Measurements from ENCODE around the gene CDC14B. TPM values are rescaled to one million over a fixed set of nuclear protein-coding genes. Genes with fewer than 3 reads are reported as not detected.

CDC14B gene
- polyA plus RNA-seq, 1 donor: 18.7 TPM

GRCh38 chr9:96540106-96540505 is 79.5 kb downstream of the CDC14B start:
- Histone ChIP-seq H3K4me3 (ENCODE audit: low read length) (no peak overlapping the region), H3K9me3 (ENCODE audit: control insufficient read depth, low read depth, low read length) (no peaks in the 10 kb centered on the region), H3K27ac (ENCODE audit: low read length) (no peak overlapping the region), H3K36me3 (ENCODE audit: control insufficient read depth, insufficient read depth, low read length) (peaks cover 2% of the 10 kb centered on the region), H3K4me1 (ENCODE audit: control insufficient read depth, insufficient read depth, low read length) (no peaks in the 10 kb centered on the region), H3K27me3 (ENCODE audit: control insufficient read depth, insufficient read depth, low read length) (no peaks in the 10 kb centered on the region)
- DNase-seq: no peak
- WGBS (ENCODE audit: insufficient coverage, low lambda C conversion rate): no CpG with 5 or more reads among the region's 3 CpGs

- Histone ChIP-seq H3K36me3 (ENCODE audit: control insufficient read depth, insufficient read depth, low read length) (peaks cover 5% of the 10 kb centered on the region), H3K9me3 (ENCODE audit: control insufficient read depth, low read depth, low read length) (peaks cover 9% of the 10 kb centered on the region), H3K27ac (ENCODE audit: low read length) (no peak overlapping the region), H3K27me3 (ENCODE audit: control insufficient read depth, insufficient read depth, low read length) (no peaks in the 10 kb centered on the region), H3K4me3 (ENCODE audit: low read length) (no peak overlapping the region), H3K4me1 (ENCODE audit: control insufficient read depth, insufficient read depth, low read length) (no peaks in the 10 kb centered on the region)
- DNase-seq: no peak
Observed at GRCh38 chr9:96532173-96532572, 87.5 kb downstream of the CDC14B start.

GRCh38 chr9:96524764-96525163 is 94.9 kb downstream of the CDC14B start:
- WGBS (ENCODE audit: insufficient coverage, low lambda C conversion rate): no CpG with 5 or more reads among the region's 2 CpGs
- Histone ChIP-seq H3K36me3 (ENCODE audit: control insufficient read depth, insufficient read depth, low read length) (peaks cover 12% of the 10 kb centered on the region), H3K27ac (ENCODE audit: low read length) (no peak overlapping the region), H3K9me3 (ENCODE audit: control insufficient read depth, low read depth, low read length) (no peaks in the 10 kb centered on the region), H3K4me3 (ENCODE audit: low read length) (no peak overlapping the region), H3K27me3 (ENCODE audit: control insufficient read depth, insufficient read depth, low read length) (no peaks in the 10 kb centered on the region), H3K4me1 (ENCODE audit: control insufficient read depth, insufficient read depth, low read length) (no peaks in the 10 kb centered on the region)
- no peak for DNase-seq

GRCh38 chr9:96524045-96524444 is 95.6 kb downstream of the CDC14B start:
- Histone ChIP-seq H3K4me3 (ENCODE audit: low read length) (no peak overlapping the region), H3K27ac (ENCODE audit: low read length) (no peak overlapping the region), H3K27me3 (ENCODE audit: control insufficient read depth, insufficient read depth, low read length) (no peaks in the 10 kb centered on the region), H3K9me3 (ENCODE audit: control insufficient read depth, low read depth, low read length) (no peaks in the 10 kb centered on the region), H3K4me1 (ENCODE audit: control insufficient read depth, insufficient read depth, low read length) (no peaks in the 10 kb centered on the region), H3K36me3 (ENCODE audit: control insufficient read depth, insufficient read depth, low read length) (peaks cover 12% of the 10 kb centered on the region)
- WGBS (ENCODE audit: insufficient coverage, low lambda C conversion rate): 71% methylated on average over 1 of the region's 7 CpGs
- no peak for DNase-seq

- Histone ChIP-seq H3K4me1 (ENCODE audit: control insufficient read depth, insufficient read depth, low read length) (no peaks in the 10 kb centered on the region), H3K9me3 (ENCODE audit: control insufficient read depth, low read depth, low read length) (no peaks in the 10 kb centered on the region), H3K4me3 (ENCODE audit: low read length) (no peak overlapping the region), H3K36me3 (ENCODE audit: control insufficient read depth, insufficient read depth, low read length) (peaks cover 12% of the 10 kb centered on the region), H3K27me3 (ENCODE audit: control insufficient read depth, insufficient read depth, low read length) (no peaks in the 10 kb centered on the region), H3K27ac (ENCODE audit: low read length) (no peak overlapping the region)
- no CpG with 5 or more reads among the region's 7 CpGs for WGBS (ENCODE audit: insufficient coverage, low lambda C conversion rate)
- DNase-seq: no peak
Observed at GRCh38 chr9:96523374-96523773, 96.3 kb downstream of the CDC14B start.

GRCh38 chr9:96522366-96522765 is 97.3 kb downstream of the CDC14B start:
- Histone ChIP-seq H3K27me3 (ENCODE audit: control insufficient read depth, insufficient read depth, low read length) (no peaks in the 10 kb centered on the region), H3K4me1 (ENCODE audit: control insufficient read depth, insufficient read depth, low read length) (no peaks in the 10 kb centered on the region), H3K4me3 (ENCODE audit: low read length) (no peak overlapping the region), H3K9me3 (ENCODE audit: control insufficient read depth, low read depth, low read length) (no peaks in the 10 kb centered on the region), H3K27ac (ENCODE audit: low read length) (no peak overlapping the region), H3K36me3 (ENCODE audit: control insufficient read depth, insufficient read depth, low read length) (peaks cover 12% of the 10 kb centered on the region)
- no peak for DNase-seq
- 90% methylated on average over 2 of the region's 4 CpGs for WGBS (ENCODE audit: insufficient coverage, low lambda C conversion rate)

GRCh38 chr9:96519787-96520186 is 99.9 kb downstream of the CDC14B start:
- no peak for DNase-seq
- Histone ChIP-seq H3K9me3 (ENCODE audit: control insufficient read depth, low read depth, low read length) (no peaks in the 10 kb centered on the region), H3K27ac (ENCODE audit: low read length) (no peak overlapping the region), H3K27me3 (ENCODE audit: control insufficient read depth, insufficient read depth, low read length) (no peaks in the 10 kb centered on the region), H3K4me3 (ENCODE audit: low read length) (no peak overlapping the region), H3K36me3 (ENCODE audit: control insufficient read depth, insufficient read depth, low read length) (peaks cover 12% of the 10 kb centered on the region), H3K4me1 (ENCODE audit: control insufficient read depth, insufficient read depth, low read length) (no peaks in the 10 kb centered on the region)
- WGBS (ENCODE audit: insufficient coverage, low lambda C conversion rate): 80% methylated on average over 1 of the region's 2 CpGs

GRCh38 chr9:96519095-96519494 is 100.5 kb downstream of the CDC14B start:
- H3K4me1 ChIP-seq (ENCODE audit: control insufficient read depth, insufficient read depth, low read length): no peaks in the 10 kb centered on the region
- peaks cover 14% of the 10 kb centered on the region for H3K36me3 ChIP-seq (ENCODE audit: control insufficient read depth, insufficient read depth, low read length)
- no peaks in the 10 kb centered on the region for H3K27me3 ChIP-seq (ENCODE audit: control insufficient read depth, insufficient read depth, low read length)
- no peaks in the 10 kb centered on the region for H3K9me3 ChIP-seq (ENCODE audit: control insufficient read depth, low read depth, low read length)
- WGBS (ENCODE audit: insufficient coverage, low lambda C conversion rate): no CpG with 5 or more reads among the region's 7 CpGs
- no peak overlapping the region for H3K4me3 ChIP-seq (ENCODE audit: low read length)
- DNase-seq: no peak
- no peak overlapping the region for H3K27ac ChIP-seq (ENCODE audit: low read length)

- H3K9me3 ChIP-seq (ENCODE audit: control insufficient read depth, low read depth, low read length): no peaks in the 10 kb centered on the region
- 81% methylated on average over 3 of the region's 5 CpGs for WGBS (ENCODE audit: insufficient coverage, low lambda C conversion rate)
- H3K4me1 ChIP-seq (ENCODE audit: control insufficient read depth, insufficient read depth, low read length): no peaks in the 10 kb centered on the region
- H3K36me3 ChIP-seq (ENCODE audit: control insufficient read depth, insufficient read depth, low read length): peaks cover 10% of the 10 kb centered on the region
- no peak overlapping the region for H3K27ac ChIP-seq (ENCODE audit: low read length)
- H3K27me3 ChIP-seq (ENCODE audit: control insufficient read depth, insufficient read depth, low read length): no peaks in the 10 kb centered on the region
- no peak overlapping the region for H3K4me3 ChIP-seq (ENCODE audit: low read length)
- no peak for DNase-seq
Observed at GRCh38 chr9:96515621-96516470, 103.8 kb downstream of the CDC14B start.

GRCh38 chr9:96514800-96515158 is 104.9 kb downstream of the CDC14B start:
- Histone ChIP-seq H3K4me1 (ENCODE audit: control insufficient read depth, insufficient read depth, low read length) (no peaks in the 10 kb centered on the region), H3K27me3 (ENCODE audit: control insufficient read depth, insufficient read depth, low read length) (no peaks in the 10 kb centered on the region), H3K27ac (ENCODE audit: low read length) (no peak overlapping the region), H3K9me3 (ENCODE audit: control insufficient read depth, low read depth, low read length) (no peaks in the 10 kb centered on the region), H3K4me3 (ENCODE audit: low read length) (no peak overlapping the region), H3K36me3 (ENCODE audit: control insufficient read depth, insufficient read depth, low read length) (peaks cover 10% of the 10 kb centered on the region)
- WGBS (ENCODE audit: insufficient coverage, low lambda C conversion rate): 70% methylated on average over 2 of the region's 3 CpGs
- no peak for DNase-seq
